Kidney epithelial cell (primary cell): ENCODE data around the gene MRPL14. TPM values are rescaled to one million over a fixed set of nuclear protein-coding genes. Genes with fewer than 3 reads are reported as not detected.

Source experiments
- DNase-seq: peaks from one replicate; pipeline ENCODE4 v3.0.0-alpha.2; 2010; ENCODE audit warnings: low read depth
- H3K27me3 ChIP-seq: 2 replicates; pipeline ENCODE4 v1.6.0; 2011; ENCODE audit warnings: low read length; ENCODE audit not compliant: control insufficient read depth, insufficient read depth
- H3K36me3 ChIP-seq: 2 replicates; pipeline ENCODE4 v1.5.1; 2011; ENCODE audit warnings: low read length; ENCODE audit not compliant: control insufficient read depth, insufficient read depth
- H3K4me3 ChIP-seq: 2 replicates; pipeline ENCODE4 v1.5.1; 2011; ENCODE audit warnings: low read depth, mild to moderate bottlenecking, control low read depth, low read length
- CTCF ChIP-seq: IDR thresholded peaks from 2 replicates; pipeline ENCODE4 v1.5.1; 2011; ENCODE audit warnings: mild to moderate bottlenecking, moderate library complexity, low read length, control low read depth, inconsistent platforms; ENCODE audit not compliant: insufficient read depth, poor library complexity, severe bottlenecking
- total RNA-seq: library from RNA; depleted of rRNA; stranded (reverse); fragments of >200 nt; gene quantifications from 2 replicates; pipeline ENCODE4 v1.2.3, GENCODE V29; 2015

MRPL14 gene
- total RNA-seq: 85.9 and 98.5 TPM in 2 replicates

GRCh38 chr6:44127186-44128019, at the start of gene MRPL14, which contains the start of gene TMEM63B:
TSS of gene MRPL14 (minus strand) at chr6:44127452. CDS start at chr6:44116611, 10,841 bp downstream.
TSS of gene TMEM63B (plus strand) at chr6:44127554. CDS start at chr6:44134585, 7,031 bp downstream.
- Histone ChIP-seq H3K36me3 (no peaks in the 10 kb centered on the region), H3K27me3 (no peaks in the 10 kb centered on the region), H3K4me3 (peak within 1 kb of the TSS; percentile 89)
- no peak for TF ChIP-seq CTCF
- DNase-seq: no peak

DNA sequence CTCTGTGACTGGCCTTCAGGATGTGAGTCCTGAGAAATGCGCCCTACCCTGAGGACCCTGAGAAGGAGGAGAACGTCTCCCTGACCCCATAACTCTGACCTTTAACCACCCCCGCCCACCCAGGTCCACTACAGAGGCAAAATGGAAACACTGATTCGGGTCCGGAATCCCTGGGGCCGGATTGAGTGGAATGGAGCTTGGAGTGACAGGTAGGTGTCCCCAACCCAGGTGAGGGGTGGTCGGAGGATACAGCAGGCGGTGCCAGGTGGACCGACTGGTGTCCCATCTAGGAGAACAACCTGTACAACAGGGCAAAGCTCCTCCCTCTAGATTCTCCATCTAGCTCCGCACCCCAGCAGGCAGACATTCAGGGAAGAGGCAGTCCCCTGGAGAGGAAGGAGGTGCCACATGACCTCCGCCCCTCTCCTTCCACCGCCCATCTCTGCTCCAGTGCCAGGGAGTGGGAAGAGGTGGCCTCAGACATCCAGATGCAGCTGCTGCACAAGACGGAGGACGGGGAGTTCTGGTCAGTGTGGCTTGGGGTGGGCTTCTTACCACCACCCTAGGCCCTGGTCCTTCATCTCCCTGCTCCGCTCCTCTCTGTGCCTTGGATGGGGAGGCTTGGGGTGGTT, 49.0 kb upstream of the MRPL14 start:
- TF ChIP-seq CTCF: no peak
- no peak overlapping the region for H3K4me3 ChIP-seq
- H3K36me3 ChIP-seq: no peaks in the 10 kb centered on the region
- H3K27me3 ChIP-seq: peaks cover under 1% of the 10 kb centered on the region
- no peak for DNase-seq

GRCh38 chr6:44172731-44173500, 45.7 kb upstream of the MRPL14 start:
- H3K4me3 ChIP-seq: no peak overlapping the region
- peaks cover 6% of the 10 kb centered on the region for H3K27me3 ChIP-seq
- peak; percentile 63 for DNase-seq
- H3K36me3 ChIP-seq: no peaks in the 10 kb centered on the region
- TF ChIP-seq CTCF: peak; percentile 86

DNA sequence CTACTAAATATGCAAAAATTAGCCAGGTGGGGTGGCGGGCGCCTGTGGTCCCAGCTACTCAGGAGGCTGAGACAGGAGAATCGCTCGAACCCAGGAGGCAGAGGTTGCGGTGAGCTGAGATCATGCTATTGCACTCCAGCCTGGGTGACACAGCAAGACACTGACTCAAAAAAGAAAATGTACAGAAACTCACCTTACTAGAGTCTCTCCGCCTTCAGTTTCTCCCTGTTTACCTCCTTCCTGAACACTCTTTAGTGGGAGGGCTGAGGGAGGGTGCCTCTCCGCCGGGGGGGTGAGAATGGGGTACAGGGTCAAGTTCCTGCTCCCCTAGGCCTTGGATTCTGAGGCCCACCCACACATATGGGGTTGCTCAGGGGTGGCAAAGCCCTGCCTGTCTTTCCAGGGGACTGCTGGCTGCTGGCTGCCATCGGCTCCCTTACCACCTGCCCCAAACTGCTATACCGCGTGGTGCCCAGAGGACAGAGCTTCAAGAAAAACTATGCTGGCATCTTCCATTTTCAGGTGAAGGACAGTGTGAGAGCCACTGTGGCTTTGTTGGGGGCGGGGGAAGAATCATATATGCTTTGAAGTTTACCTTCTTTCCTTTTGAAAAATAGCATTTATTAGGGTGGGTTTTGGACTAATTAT, 44.8 kb upstream of the MRPL14 start:
- Histone ChIP-seq H3K36me3 (no peaks in the 10 kb centered on the region), H3K4me3 (no peak overlapping the region), H3K27me3 (peaks cover 6% of the 10 kb centered on the region)
- DNase-seq: no peak
- no peak for TF ChIP-seq CTCF

GRCh38 chr6:44169886-44170570, 42.8 kb upstream of the MRPL14 start:
- Histone ChIP-seq H3K4me3 (no peak overlapping the region), H3K27me3 (peaks cover 11% of the 10 kb centered on the region), H3K36me3 (no peaks in the 10 kb centered on the region)
- DNase-seq: no peak
- TF ChIP-seq CTCF: no peak
